ENCODE measurements around the gene TGFBI. TPM values are rescaled to one million over a fixed set of nuclear protein-coding genes. Genes with fewer than 3 reads are reported as not detected.

Gene TGFBI
- total RNA-seq, 4 donors from 2014 or later = 117 to 338 (median 180) TPM

DNA sequence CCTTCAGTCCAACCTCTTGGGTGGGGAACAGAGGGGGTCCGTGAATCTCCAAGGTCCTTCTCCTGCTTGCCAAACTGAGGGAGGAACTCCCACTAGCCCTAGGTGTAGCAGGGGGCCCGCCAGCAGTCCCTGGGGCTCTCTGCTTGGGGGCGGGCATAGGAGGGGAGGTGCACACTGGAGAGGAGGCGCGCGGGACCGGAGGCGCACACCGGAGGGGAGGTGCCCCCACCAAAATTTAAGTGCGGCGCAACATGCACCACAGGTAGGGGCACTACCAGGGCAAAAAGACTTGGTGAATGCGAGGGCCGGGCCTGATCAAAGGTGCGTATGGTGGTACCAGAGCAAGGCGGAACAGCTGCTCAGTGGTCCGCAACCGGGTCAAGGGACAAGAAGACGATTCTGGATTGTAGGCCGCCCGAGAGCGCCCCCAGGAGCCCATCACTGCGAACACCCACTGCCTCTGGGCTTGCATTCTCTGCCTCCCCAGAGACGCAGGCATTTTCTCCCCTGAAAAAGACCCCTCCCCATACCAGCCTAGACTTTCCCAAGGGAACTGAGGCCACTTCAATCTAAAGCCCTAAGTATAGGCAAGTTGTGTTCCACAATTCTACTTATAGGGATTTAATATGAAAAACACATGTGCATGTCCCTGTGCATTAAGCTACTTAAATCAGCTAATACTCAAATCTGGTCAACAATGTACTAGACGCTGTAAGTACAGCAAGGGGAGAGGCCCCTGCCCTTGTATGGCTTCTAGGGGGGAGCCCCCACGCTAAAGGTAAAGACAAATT is 50.6 kb downstream of the TGFBI start:
- DNase-seq (ENCODE audit: low spot score) = no peak
- TF ChIP-seq, protein P1, sequence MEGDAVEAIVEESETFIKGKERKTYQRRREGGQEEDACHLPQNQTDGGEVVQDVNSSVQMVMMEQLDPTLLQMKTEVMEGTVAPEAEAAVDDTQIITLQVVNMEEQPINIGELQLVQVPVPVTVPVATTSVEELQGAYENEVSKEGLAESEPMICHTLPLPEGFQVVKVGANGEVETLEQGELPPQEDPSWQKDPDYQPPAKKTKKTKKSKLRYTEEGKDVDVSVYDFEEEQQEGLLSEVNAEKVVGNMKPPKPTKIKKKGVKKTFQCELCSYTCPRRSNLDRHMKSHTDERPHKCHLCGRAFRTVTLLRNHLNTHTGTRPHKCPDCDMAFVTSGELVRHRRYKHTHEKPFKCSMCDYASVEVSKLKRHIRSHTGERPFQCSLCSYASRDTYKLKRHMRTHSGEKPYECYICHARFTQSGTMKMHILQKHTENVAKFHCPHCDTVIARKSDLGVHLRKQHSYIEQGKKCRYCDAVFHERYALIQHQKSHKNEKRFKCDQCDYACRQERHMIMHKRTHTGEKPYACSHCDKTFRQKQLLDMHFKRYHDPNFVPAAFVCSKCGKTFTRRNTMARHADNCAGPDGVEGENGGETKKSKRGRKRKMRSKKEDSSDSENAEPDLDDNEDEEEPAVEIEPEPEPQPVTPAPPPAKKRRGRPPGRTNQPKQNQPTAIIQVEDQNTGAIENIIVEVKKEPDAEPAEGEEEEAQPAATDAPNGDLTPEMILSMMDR (IDR thresholded peaks at IDR 0.05) = no peak
- no peak for ATAC-seq (ENCODE audit: low FRiP score)

DNA sequence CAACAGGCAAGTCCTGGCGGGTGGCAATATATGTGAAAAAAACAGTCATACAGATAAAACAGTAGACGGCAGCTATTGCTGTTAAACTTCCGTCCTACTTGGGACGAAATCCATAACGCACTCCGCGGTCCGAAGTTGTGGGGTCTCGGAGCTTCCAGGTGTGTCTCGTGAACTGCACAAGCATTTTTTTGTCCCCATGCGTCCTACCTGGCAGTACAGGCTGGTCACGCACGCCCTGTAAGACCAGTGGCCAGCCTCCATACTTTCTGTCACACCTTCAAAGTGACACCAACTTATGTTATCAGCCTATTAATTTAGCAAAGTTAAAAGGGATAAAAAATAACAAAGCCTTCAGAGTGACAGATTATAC is 51.3 kb downstream of the TGFBI start:
- ATAC-seq (ENCODE audit: low FRiP score) = no peak
- TF ChIP-seq, protein P1 (IDR thresholded peaks at IDR 0.05) = no peak

DNA sequence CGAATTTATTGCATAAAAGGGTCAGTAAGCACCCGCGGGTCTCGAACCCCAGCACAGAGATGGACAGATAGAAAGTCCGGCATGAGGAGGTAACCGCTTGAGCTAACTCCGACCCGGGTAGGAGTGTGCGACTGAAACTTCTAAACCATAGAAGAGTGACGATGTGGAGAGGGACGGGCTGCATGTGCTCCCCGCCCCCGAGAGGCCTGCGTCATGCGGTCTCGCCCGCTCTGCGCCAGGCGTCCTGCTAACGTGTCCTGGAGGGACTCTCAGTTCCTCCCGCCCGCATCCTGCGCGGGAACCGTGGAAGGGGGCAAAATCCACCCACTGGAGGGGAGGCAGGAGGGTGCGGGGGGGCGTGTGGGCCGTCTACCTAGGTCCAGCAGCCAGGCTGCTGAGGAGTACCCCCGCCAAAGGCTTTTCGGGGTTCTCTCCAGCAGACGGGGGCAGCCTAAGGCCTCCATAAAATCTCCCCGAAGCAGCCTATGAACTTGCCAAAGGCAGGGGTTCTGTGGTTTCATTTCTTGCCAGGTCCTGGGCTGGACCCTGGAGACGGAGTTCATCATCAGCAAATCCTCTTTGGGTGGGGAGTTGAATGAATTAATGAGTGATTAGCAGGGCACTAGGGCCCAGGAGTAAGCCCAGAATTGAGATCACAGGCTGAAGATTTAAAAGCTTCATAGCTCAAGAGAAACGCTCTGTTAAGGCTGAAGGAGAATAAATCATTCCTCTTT is 51.9 kb downstream of the TGFBI start:
- ATAC-seq (ENCODE audit: low FRiP score) (peak; percentile 92), DNase-seq (ENCODE audit: low spot score) (peak; percentile 49)
- TF ChIP-seq, protein P1 (IDR thresholded peaks at IDR 0.05) = no peak

More for the DNA sequence above, 51.3 kb downstream of the TGFBI start:
- no peak for DNase-seq (ENCODE audit: low spot score)

DNA sequence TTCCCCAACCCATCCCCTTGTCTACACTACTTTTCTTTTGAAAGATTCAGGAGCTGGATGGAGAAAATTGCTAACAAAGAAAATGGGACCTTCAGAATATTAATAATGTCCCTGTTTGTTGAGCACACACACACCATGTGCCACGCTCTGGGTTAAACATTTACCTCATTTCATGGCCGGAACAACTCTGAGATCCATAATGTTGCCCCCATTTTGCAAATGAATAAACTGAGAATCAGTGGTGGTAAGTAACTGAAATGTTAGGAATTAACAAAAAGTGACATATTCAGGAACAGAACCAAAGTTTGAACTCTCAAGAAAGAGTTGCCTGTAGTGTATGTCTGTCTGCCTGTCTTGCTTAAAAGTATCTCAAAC is 52.4 kb downstream of the TGFBI start:
- ATAC-seq (ENCODE audit: low FRiP score) (no peak), DNase-seq (ENCODE audit: low spot score) (no peak)
- TF ChIP-seq, protein P1 (IDR thresholded peaks at IDR 0.05) = no peak

DNA sequence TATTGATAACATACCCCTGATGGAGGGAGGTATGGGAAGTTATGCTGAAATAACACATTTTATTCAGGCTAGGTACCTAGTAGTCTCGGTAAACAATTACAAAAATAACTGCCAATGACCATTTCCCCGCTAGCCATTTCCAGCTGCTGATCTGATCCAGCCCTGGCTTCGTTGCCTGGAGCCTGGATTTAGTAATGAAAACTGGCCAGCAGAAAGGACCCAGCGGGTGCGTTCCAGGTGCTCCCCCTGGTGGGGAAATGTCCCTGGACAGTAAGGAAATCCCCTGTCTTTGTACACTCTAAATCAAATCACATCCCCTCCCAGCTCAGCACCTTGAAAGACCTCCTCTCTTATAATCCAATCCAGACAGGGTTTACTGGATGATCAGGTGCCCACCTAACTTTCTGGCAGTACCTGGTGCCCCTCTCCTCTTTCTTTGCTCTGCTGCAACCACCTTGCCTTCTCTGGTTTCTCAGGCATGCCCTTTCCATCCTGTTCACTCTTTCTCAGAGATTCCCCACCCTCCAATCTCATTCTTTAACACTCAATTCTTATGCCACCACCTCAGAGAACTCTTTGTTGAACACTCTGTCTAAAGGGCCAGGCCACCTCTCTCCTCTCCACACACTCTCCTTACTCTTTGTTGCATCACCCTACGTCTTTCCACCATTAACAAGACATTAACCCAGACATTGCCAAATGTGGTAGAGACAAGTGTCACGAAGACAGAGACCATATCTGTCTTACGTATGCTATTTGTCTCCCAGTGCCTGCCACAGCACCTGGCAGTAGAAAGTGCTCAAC is 53.8 kb downstream of the TGFBI start:
- DNase-seq (ENCODE audit: low spot score) (peak; percentile 84), ATAC-seq (ENCODE audit: low FRiP score) (no peak)
- TF ChIP-seq, protein P1 (IDR thresholded peaks at IDR 0.05) = peak in 1 of 3 donors; percentile 39

DNA sequence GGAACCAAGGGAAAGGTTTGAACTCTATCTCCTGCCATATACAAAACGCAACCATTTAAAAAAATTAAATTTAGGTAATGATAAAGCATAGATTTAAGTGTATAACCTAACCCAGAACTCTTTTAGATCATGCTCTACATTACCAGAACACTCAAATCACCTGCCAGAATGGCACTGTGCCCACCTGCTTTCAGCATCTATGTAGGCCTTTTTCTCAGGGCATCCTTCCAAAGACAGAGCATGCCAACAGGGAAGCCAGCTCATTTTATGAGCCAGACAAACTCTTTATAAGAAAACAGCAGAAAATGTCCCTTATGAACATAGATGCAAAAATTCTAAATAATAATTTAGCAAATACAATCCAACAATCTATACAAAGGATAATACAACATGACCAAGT is 55.9 kb downstream of the TGFBI start:
- no peak for DNase-seq (ENCODE audit: low spot score)
- no peak for ATAC-seq (ENCODE audit: low FRiP score)
- TF ChIP-seq, protein P1 (IDR thresholded peaks at IDR 0.05) = no peak

All from omental fat pad (tissue), 4 donors.